Measurements from ENCODE around the gene CDKAL1. TPM values are rescaled to one million over a fixed set of nuclear protein-coding genes. Genes with fewer than 3 reads are reported as not detected.

CDKAL1 gene
- total and polyA plus RNA-seq, 2 of the 13 experiments (the other 11 are each of a cell fraction or from before 2014, with no cell fraction given), result 9.5 to 27.7 TPM

DNA sequence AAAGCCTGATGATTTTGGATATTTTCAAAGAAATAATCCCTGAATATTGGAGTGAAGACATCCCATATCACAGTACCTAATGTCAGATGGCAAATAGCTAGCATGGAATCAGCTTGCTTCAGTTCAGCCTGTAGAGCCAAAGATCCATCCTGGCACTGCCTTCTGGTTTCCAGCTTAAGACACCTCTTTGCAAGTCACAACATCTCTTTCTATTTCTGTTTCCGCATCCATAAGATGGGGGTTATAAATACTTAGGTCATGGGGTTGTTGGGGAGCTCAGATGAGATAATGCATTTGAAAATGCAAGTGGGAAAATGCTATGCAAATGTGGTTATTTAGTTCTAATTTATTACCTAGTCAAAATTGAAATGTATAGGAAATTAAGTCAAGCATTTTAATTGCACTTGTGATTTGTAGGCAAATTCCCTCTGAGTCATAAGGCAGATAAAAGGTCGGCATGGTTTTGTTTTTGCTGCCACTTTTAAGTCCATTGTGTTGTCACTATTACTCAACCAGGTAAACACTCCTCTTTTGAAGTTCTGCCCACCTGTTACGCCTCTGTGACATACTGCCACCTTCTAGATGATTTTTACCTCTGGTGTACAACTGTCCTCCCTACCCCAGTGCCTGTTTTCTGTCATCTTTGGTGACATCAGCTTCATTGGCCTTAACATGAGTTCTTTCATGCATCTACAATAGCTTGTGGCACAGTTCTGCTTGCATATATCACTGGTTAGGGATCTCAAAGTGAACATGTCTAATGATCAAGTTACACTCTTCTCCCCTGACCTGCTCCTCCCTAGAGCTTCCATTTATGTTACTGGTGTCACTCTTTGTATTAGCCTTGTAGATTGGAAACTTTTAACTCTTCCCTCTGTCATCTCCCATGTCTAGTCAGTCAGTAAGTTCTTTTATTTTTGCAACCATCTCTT, 96.6 kb downstream of the CDKAL1 start (continued):
- TF ChIP-seq, protein P1, sequence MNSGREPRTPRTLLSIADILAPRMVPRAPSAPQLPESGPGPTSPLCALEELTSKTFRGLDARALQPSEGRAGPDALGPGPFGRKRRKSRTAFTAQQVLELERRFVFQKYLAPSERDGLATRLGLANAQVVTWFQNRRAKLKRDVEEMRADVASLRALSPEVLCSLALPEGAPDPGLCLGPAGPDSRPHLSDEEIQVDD (CRISPR knock-in tag; IDR thresholded peaks at IDR 0.05; ENCODE audit: borderline replicate concordance), result no peak
- TF ChIP-seq ZKSCAN8 (CRISPR knock-in tag; IDR thresholded peaks at IDR 0.05; ENCODE audit: borderline replicate concordance) (peak; percentile 52; the same call in 1 of the 2 replicates), NBN (conservative IDR thresholded peaks at IDR 0.05) (no peak), NFIC (IDR thresholded peaks at IDR 0.05; ENCODE audit: low read length) (peak; percentile 82), MXD4 (CRISPR knock-in tag; IDR thresholded peaks at IDR 0.05) (no peak), HOXA7 (CRISPR knock-in tag; IDR thresholded peaks at IDR 0.05) (no peak), RCOR2 (CRISPR knock-in tag; IDR thresholded peaks at IDR 0.05) (0 out of 2 replicates have a peak, but pooled peaks have one; percentile 19), ZNF75D (CRISPR knock-in tag; IDR thresholded peaks at IDR 0.05; ENCODE audit: borderline replicate concordance) (no peak), ISX (CRISPR knock-in tag; conservative IDR thresholded peaks at IDR 0.05) (no peak), SIN3A (IDR thresholded peaks at IDR 0.05; ENCODE audit: borderline replicate concordance, low read depth, low read length) (0 out of 2 replicates have a peak, but pooled peaks have one; percentile 43), RFXAP (CRISPR knock-in tag; IDR thresholded peaks at IDR 0.05; ENCODE audit: borderline replicate concordance) (no peak), ZMYM4 (CRISPR knock-in tag; IDR thresholded peaks at IDR 0.05) (peak; percentile 74), KDM4B (CRISPR knock-in tag; IDR thresholded peaks at IDR 0.05) (peak; percentile 37; the same call in 1 of the 2 replicates), ZNF235 (CRISPR knock-in tag; IDR thresholded peaks at IDR 0.05; ENCODE audit: borderline replicate concordance) (no peak), FIP1L1 (IDR thresholded peaks at IDR 0.05; ENCODE audit: borderline replicate concordance, insufficient read depth, low read depth, low read length) (no peak)
- TF ChIP-seq, protein P2, sequence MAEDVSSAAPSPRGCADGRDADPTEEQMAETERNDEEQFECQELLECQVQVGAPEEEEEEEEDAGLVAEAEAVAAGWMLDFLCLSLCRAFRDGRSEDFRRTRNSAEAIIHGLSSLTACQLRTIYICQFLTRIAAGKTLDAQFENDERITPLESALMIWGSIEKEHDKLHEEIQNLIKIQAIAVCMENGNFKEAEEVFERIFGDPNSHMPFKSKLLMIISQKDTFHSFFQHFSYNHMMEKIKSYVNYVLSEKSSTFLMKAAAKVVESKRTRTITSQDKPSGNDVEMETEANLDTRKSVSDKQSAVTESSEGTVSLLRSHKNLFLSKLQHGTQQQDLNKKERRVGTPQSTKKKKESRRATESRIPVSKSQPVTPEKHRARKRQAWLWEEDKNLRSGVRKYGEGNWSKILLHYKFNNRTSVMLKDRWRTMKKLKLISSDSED (CRISPR knock-in tag; IDR thresholded peaks at IDR 0.05), result no peak
- TF ChIP-seq, protein P3, sequence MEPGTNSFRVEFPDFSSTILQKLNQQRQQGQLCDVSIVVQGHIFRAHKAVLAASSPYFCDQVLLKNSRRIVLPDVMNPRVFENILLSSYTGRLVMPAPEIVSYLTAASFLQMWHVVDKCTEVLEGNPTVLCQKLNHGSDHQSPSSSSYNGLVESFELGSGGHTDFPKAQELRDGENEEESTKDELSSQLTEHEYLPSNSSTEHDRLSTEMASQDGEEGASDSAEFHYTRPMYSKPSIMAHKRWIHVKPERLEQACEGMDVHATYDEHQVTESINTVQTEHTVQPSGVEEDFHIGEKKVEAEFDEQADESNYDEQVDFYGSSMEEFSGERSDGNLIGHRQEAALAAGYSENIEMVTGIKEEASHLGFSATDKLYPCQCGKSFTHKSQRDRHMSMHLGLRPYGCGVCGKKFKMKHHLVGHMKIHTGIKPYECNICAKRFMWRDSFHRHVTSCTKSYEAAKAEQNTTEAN (CRISPR knock-in tag; conservative IDR thresholded peaks at IDR 0.05), result no peak
- TF ChIP-seq, protein P4, sequence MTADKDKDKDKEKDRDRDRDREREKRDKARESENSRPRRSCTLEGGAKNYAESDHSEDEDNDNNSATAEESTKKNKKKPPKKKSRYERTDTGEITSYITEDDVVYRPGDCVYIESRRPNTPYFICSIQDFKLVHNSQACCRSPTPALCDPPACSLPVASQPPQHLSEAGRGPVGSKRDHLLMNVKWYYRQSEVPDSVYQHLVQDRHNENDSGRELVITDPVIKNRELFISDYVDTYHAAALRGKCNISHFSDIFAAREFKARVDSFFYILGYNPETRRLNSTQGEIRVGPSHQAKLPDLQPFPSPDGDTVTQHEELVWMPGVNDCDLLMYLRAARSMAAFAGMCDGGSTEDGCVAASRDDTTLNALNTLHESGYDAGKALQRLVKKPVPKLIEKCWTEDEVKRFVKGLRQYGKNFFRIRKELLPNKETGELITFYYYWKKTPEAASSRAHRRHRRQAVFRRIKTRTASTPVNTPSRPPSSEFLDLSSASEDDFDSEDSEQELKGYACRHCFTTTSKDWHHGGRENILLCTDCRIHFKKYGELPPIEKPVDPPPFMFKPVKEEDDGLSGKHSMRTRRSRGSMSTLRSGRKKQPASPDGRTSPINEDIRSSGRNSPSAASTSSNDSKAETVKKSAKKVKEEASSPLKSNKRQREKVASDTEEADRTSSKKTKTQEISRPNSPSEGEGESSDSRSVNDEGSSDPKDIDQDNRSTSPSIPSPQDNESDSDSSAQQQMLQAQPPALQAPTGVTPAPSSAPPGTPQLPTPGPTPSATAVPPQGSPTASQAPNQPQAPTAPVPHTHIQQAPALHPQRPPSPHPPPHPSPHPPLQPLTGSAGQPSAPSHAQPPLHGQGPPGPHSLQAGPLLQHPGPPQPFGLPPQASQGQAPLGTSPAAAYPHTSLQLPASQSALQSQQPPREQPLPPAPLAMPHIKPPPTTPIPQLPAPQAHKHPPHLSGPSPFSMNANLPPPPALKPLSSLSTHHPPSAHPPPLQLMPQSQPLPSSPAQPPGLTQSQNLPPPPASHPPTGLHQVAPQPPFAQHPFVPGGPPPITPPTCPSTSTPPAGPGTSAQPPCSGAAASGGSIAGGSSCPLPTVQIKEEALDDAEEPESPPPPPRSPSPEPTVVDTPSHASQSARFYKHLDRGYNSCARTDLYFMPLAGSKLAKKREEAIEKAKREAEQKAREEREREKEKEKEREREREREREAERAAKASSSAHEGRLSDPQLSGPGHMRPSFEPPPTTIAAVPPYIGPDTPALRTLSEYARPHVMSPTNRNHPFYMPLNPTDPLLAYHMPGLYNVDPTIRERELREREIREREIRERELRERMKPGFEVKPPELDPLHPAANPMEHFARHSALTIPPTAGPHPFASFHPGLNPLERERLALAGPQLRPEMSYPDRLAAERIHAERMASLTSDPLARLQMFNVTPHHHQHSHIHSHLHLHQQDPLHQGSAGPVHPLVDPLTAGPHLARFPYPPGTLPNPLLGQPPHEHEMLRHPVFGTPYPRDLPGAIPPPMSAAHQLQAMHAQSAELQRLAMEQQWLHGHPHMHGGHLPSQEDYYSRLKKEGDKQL (CRISPR knock-in tag; IDR thresholded peaks at IDR 0.05; ENCODE audit: low read depth), result 0 out of 2 replicates have a peak, but pooled peaks have one; percentile 49
- TF ChIP-seq, protein P5, sequence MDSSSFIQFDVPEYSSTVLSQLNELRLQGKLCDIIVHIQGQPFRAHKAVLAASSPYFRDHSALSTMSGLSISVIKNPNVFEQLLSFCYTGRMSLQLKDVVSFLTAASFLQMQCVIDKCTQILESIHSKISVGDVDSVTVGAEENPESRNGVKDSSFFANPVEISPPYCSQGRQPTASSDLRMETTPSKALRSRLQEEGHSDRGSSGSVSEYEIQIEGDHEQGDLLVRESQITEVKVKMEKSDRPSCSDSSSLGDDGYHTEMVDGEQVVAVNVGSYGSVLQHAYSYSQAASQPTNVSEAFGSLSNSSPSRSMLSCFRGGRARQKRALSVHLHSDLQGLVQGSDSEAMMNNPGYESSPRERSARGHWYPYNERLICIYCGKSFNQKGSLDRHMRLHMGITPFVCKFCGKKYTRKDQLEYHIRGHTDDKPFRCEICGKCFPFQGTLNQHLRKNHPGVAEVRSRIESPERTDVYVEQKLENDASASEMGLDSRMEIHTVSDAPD (CRISPR knock-in tag; IDR thresholded peaks at IDR 0.05), result no peak; the same call in 1 of the 2 replicates
